HG03439 (cell line): ENCODE data around the gene PPP1R9A.

ENCODE experiments used
- ATAC-seq: cut with Tn5 transposase; IDR thresholded peaks from one replicate; pipeline ENCODE4 v1.9.1; 2021; ENCODE audit warnings: mild to moderate bottlenecking, moderate library complexity; ENCODE audit not compliant: unreplicated experiment

The PPP1R9A gene

DNA sequence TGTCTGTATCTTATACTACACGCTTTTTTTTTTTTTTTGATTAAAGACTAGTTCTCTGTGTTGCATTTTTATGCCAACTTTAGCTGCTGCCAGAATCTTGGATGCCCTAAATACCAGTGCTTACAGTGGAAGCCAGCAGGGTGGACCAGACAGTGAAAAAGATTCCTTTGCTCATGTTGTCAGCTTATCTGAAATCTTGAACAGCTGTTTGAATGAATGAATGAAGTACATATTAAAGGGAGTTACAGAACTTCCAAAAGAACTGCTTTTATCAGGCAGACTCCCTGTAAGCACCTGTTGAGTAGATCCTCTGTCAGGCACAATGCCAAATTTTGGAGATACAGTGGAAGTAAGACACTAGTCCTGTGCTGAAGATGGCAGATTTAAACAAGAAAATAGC, 184.9 kb downstream of the PPP1R9A start:
- no peak for ATAC-seq

DNA sequence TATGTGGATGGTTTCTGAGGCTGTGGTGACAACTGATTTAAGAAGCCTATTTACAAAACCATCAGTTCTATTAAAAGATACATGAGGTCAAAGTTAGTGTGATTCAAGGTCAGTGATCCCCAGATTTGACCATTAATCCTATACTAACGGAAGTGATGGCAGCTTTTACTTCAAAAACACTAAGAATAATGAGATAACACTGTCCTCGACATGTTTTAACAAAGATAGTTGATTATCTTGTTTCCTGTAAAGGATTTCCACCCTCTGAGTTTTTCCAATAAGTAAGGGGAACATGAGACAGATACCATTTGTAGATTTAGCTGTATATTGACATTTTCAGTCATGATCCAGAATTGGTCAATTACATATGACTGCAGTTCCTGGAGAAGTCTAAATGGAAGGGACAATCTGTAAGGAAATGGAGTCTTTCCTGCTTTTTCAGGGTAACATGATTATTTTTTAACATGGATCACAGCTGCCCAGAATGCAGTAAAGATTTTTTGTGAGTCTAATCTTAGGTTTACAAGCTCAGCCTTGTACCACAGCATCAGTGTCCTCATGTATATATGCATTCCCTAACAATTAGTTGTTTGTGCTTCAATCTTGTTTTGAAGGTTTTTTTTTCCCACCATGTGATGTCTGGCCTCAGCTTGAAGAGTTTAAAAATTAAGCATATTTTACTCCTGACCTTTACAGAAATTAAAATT, 188.0 kb downstream of the PPP1R9A start:
- ATAC-seq = no peak

DNA sequence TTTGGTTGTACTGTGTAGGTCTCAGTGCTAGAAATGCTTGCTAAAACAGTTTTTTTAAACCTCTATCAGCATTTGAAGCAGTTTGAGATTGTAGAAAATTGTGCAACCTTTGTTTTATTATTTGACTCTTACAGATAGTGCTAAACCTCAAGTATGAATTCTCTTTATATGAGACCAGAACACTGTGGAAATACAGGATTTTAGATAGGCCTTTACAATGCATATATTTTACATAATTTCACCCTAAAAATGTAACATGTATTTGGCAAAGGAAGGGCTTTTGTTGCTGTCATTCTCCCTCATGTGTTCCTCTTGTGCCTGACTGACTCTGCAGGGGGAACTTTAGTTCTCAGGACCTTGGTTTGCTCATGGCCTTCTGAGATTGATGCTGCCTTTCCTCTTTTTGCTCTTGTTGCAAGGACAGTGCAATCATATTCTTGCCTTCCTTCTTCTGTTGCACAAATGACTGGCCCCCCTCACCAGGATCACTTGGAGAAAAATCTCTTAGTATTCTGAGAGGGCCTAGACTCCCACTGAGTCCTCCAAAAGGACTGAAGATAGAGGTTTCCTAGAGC, 188.7 kb downstream of the PPP1R9A start:
- no peak for ATAC-seq

DNA sequence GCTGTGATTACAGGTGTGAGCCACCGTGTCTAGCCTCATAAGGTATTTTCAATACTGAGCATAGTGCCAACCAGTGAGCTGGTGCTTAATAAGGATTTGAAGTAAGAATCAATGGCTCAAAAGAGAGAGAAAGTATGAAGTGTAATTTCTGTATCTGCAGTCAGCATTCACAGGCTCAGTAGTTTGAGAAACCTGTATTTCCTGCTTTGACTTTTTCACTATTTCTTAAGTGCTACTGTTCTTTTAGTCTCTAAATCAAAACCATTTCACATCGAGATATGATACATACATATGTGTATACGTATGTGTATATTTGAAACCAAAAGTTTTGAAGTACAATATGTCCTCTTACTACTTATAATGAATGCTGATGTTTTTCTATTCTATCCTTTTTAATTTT, 189.9 kb downstream of the PPP1R9A start:
- ATAC-seq = no peak

DNA sequence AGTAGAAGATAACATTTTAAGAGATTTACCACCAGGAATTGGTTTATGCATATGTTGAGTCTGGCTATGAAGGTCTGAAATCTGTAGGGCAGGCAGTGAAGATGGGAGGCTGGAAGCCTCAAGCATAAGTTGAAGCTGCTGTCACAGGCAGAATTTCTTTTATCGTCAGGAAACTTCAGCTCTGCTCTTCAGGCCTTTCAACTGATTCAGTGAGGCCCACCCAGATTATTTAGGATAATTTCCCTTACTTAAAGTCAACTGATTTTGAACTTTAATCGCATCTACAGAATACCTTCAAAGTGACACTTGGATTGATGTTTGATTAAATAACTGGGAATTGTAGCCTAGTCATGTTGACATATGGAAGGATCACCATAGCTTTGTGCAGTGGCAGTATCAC, 190.5 kb downstream of the PPP1R9A start:
- ATAC-seq = no peak

DNA sequence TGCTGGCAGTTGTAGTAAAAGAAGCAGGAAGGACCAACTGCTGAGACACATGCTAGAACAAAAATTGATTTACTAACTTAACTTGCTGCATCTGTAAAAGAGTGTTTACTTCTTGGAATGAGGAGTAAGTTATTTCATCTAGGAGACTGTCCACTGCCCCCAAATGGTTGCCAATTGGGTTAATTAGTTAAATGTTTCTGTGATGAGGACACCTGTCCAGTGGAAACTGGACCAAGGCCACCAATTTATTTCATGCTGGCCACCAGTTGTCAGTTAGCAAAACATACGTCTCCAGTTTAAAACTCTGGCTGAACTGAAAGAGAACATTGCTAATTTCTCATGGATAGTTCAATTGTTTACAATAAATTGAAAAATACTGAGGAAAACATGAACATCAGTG, 191.7 kb downstream of the PPP1R9A start:
- ATAC-seq = no peak

DNA sequence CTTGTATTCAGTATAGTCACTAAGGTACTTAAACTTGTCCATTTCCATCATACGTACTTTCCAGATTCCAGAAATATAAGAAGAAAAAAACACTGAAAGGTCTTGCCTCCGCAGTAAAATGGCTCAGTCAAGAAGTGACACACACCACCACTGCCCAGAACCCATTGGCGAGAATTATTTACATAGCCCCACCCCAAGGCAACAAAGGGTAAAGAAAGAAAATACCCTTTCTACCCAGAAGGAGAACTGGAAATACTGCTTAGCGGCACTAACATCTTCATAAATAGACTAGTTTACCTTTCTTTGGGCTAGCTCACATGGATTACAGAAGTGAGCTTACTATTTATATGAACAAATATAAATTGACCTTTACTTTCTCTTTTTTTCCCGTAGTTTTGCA, 194.0 kb downstream of the PPP1R9A start:
- no peak for ATAC-seq

DNA sequence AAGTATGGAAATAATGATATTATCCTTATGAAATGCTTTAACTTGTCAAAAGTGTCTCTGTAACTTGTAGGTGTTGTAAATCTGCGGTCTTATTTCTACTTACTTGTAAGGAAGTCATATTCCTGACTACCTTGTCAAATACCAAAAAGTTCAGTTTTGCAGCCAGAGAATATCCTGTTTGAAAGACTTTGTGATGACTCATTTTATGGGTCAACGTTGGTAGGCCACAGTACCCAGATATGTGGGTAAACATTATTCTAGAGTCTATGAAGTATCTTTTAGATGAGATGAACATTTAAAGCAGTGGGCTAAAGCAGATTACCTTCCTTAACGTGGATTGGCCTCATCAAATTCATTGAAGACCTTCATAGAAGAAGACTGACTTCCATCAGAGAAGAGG, 195.3 kb downstream of the PPP1R9A start:
- no peak for ATAC-seq

DNA sequence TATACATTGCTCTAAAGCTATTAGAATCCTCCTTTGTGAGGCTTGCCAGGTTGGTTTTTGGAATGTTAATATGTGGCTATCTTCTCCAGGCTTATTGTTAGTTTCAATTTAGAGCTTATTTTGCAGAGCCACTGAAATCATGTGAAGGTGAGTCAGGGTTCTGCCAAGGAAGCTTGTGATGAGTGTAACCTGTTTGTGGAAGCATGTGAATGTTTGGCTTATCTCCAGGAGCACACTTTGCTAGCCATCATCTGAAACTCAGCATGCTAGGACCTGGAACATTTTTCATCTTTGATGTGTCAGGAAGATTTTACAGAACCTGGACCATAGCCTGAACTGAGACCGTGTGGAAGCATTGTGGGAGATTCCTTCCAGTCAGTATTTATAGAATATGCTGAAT, 197.3 kb downstream of the PPP1R9A start:
- no peak for ATAC-seq

DNA sequence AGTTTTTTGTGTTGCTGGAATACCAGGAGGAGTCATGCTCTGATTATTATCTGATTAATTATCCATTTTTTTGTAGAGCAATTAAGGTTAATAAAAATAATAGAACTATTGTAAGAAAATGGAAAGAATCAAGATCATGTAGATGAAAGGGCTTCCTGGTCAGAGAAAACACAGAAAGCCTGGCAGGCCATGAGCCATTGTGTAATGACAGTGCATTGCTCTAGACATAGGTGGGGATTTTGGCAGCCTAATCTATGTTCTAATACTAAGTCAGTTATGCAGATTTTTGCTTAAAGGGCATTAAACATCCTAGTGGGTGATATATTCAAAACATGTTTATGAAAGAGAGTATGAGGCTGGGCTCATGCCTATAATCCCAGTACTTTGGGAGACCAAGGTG, 198.2 kb downstream of the PPP1R9A start:
- ATAC-seq = no peak

DNA sequence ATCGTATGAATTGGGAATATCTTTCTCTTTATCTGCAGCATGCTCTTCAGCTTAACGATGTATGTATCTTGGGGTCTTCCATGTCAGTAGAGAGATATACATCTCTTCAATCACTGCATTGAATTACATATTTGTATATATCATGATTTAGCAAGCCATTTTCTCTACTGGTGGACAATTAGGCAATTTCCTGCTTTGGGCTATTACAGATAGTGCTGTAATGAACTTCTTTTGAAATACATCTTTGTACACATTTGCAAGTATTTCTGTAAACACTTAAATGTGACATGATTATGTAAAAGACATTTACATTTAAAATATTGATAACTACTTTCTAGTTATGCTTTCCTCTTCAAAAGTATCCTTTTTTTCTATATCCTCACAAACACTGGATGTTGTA, 199.0 kb downstream of the PPP1R9A start:
- ATAC-seq = no peak

DNA sequence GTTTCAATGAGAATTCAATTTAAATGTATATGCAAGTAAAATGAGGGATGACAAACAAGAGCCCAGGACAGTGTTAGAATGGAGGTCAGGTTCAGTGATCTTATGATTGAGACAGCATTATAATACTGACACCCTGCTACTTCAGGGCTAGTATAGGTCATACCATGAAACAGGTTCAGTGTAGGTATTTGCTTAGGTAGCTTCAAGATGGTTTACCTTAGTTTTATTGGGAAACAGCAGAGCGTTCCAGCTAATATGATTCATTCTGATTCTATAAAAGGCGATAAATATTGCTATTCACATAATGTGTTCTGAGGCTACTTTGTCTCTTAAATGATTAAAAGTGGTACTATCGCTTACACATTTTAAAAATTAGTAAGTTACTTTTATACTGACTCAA, 203.3 kb downstream of the PPP1R9A start:
- ATAC-seq = no peak

DNA sequence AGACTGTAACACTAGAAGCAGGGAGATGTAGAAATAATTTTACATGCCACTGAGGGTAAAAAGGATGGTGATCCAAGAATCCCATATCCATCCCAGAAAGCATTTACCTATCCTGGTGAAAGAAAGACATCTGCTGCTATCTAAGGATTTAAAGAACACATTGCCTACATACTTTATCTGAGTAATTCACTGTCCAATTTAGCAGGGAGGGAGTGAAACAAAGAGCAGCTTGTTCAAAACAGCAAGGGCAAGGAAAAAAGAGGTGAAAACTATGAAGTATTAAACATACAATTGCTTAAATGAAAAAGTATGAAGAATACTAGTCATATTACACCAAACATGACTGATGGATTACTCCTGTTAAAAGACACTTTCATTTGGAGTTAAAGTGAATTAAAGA, 206.2 kb downstream of the PPP1R9A start:
- ATAC-seq = no peak

DNA sequence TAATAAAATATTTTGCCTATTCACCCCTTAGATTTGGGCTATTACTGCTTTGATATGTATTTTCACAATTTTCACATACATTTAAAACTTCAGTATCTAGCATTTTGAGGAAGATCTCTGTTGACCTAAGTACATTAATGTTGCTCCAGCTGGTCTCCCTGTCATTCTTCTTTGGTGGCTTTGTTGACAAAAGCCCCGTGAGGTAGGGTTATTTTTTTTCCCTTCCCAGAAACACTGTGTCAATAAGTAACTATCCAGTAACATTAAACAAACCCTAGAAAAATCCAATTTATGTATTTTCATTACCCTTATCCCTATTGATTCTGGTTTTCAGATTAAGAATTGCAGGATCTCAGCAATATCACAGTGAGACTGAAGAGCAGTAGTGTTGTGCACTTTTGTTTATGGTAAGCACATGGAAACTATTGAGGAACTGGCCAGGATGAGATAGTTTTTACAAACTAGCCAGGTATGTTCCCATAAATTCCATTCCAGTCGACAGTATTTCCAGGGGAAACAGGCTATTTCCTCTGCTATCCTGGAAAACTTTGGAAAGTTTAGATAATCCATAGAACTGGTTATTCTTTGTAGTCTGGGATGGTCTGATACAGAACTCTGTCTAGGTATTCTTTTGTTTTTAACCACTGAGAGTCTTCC, 218.8 kb downstream of the PPP1R9A start:
- ATAC-seq = no peak

DNA sequence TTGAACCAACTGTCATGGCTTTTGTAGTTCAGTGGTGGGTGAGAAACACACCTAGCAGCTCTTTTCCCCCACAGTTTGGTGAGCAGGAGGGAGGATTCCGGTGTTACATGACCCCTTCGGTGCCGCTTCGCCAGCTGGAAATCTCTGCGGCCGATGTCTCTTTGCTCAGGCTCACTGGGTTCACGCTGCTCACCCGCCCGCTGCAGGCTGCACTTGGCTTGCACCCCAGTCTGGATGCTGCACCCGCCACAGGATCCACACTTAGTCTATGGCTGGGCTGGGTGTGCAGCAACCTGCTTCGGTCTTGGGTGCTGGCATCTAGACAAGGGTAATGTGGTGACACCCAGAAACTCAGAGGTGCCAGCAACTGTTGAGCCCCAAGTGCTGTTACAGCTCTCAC, 225.1 kb downstream of the PPP1R9A start:
- ATAC-seq = no peak

DNA sequence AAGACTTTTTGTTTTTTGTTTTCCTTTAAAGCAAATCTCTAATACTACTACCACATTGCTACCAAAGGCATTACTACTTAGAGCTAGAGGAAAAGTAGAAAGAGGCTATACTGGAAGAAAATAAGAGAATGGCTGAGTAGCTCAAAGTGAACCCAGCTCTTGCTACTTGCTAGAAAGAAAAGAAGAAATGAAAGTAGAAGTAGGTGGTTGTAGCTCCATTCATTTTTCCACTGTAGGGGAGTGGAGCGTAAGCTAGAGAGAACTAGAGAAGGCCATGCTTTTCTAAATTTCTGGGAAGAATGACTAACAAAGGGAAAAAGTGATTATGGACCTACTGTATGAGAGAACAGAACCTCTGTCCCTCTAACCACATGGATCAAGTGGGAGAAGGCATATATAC, 232.5 kb downstream of the PPP1R9A start:
- no peak for ATAC-seq

DNA sequence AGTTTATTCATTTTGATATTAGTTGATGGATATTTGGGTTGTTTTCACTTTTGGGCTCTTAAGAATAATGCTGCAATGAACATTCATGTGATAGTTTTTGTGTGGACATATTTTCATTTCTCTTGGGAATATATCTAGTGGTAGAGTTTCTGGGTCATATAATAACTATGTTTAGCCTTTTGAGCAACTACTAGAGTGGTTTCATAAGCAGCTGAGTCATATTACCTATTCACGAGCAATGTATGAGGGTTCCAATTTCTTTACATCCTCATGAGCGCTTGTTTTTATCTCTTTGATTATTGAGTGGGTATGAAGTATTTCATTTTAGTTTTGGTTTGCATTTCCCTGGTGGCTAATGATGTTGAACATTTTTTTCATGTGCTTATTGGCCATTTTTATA, 234.4 kb downstream of the PPP1R9A start:
- ATAC-seq = no peak

DNA sequence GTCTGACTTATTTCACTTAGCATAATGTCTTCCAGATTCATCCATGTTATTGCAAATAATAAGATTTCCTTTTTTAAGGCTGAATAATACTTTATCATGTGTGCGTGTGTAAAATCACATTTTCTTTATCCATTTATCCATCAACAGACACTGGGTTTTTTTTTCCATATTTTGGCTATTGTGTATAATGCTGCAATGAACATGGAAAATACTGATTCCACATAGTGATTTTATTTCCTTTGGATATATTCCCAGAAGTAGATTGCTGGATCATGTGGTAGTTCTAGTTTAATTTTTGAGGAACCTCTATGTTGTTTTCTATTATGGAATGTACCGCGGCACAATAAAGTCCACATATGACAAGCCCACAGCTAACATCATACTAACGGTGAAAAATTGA, 236.9 kb downstream of the PPP1R9A start:
- no peak for ATAC-seq

DNA sequence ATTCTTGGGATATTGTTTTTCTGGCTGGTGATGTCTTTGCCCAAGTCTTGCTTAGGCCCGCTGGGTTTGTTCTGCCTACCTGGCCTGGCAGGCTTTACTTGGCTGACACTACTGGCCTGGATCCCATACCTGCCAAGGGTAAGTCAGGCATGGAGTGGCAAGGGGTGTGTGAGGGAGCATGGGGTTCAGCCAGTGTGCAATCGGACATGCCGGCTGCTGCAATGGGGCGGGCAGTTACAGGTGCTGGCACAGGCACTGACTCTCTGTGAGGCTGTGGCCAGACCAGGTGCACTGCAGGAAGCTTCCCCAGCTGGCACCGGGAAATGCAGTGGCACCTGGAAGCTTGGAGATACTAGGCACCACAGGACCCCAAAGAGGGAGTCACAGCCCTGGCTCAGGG, 248.6 kb downstream of the PPP1R9A start:
- no peak for ATAC-seq

DNA sequence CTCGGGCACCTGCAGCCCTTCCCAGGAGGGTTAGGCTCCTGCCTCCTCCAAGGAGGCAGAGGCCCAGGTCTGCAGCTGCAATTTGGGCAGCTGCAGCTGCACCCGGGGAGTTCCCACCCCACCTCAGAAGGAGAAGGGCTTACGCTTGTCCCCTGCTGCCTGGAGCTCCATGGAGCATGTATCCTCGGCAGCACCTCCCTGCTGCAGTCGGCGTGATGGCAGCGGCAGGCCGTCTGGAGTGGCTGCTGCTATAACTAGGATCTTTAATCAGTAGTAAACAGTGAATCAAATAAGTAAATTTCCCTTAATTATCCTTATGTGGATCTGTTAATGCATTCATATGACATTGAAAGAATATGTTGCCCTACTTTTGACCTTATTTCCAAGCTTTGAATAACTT, 250.0 kb downstream of the PPP1R9A start:
- no peak for ATAC-seq

DNA sequence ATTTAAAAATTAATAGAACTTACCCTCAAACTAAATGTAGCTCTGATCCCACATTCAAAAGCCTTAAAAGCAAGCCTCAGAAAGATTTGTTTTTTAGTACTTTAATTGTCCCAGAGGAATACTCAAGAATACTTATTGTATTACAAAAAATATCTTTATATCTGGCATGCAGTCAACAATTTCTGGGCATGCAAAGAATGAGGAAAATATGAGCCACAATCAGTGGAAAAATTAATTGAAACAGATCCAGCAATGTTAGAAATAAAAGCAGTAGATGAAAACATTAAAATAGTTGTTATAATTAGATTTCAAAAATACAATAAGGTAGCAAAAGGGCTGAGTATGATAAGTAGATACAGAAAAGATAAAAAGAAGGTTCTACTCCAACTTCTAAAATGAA, 262.3 kb downstream of the PPP1R9A start:
- no peak for ATAC-seq

DNA sequence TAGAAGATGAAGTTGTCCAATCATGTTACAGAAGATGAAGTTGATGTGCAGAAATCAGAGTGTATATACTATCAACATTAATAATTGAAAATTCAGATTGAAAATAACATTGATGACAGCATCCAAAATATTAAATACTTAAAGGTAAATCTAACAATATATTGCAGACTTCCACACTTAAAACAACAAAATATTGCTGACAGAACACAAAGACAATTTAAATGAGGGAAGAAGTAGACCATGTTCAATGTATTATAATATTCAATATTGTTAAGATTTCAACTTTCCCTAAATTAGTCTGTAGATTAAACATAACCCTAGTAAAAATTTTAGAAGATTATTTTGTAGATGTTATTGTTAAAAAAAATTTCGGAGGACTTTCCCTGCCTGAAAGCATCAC, 265.0 kb downstream of the PPP1R9A start:
- ATAC-seq = no peak

DNA sequence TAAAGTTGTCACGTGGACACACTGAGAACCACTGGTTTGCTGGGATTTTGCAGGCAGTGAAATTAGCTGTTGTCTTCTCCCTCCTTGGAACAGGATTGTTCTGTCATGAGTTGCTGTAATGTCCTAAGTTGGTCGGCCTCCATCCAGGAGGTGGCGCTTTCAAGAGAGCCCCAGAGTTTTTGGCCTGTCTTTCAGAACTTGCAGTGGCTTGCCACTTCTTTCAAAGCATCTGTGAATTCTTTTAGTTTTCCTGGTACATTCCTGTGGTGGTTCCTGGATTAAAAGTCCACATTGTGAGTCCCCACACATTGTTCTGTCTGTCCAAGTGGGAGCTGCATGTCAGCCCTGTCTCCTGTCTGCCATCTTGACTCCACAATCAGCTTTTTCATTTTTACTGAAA, 283.1 kb downstream of the PPP1R9A start:
- ATAC-seq = no peak
